ENCODE results near the gene SBF2.
"Not testable (repeated sequence)": the region's sequence is repeated elsewhere in the genome, so short reads cannot be mapped to it uniquely, and the experiment has no call there.

SBF2 gene

GRCh38 chr11:9953994-9954626 lies 339.9 kb downstream of the SBF2 start:
- DNase-seq (ENCODE audit: low read depth in 3 of 3), result no peak

DNA sequence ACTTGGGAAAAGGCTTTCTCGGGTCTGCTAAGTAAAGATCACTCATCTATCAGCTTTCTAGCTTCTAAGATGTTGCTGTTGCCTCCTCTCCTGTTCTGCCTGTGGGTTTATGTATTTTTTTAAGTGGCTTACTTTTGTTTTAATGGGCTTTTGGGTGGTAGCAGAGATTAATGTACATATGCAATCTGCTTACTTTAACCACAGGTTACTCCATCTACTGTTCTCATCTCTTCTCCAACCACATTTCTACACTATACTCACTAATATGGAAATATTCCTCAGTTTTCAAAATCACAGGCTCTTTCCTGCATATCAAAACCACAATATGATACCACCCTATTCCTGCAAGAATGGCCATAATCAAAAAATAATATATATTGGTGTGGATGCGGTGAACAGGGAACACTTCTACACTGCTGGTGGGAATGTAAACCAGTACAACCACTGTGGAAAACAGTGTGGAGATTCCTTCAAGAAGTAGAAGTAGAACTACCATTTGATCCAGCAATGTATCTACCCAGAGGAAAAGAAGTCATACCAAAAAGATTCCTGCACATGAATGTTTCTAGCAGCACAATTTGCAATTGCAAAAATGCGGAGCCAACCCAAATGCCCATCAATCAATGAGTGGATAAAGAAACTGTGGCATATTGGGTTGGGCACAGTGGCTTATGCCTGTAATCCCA lies 341.4 kb downstream of the SBF2 start:
- no peak for DNase-seq (ENCODE audit: low read depth in 3 of 3)

GRCh38 chr11:9951807-9952206 lies 342.2 kb downstream of the SBF2 start:
- no peak for DNase-seq (ENCODE audit: low read depth in 3 of 3)

GRCh38 chr11:9950462-9950861 lies 343.6 kb downstream of the SBF2 start:
- no peak for DNase-seq (ENCODE audit: low read depth in 3 of 3)

GRCh38 chr11:9947231-9947864 lies 346.7 kb downstream of the SBF2 start:
- DNase-seq (ENCODE audit: low read depth in 3 of 3), result no peak

DNA sequence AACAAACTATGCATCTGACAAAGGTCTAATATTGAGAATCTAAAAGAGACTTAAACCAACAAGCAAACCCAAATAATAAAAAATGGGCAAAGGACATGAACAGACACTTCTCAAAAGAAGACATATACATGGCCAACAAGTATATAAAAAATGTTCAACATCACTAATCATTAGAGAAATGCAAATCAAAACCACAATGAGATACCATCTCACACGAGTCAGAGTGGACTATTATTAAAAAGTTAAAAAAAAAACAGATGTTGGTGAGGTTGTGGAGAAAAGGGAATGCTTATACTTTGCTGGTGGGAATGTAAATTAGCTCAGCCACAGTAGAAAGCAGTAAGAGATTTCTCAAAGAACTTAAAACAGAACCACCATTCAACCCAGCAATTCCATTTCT lies 348.3 kb downstream of the SBF2 start:
- DNase-seq (ENCODE audit: low read depth in 3 of 3), result not testable (repeated sequence)

DNA sequence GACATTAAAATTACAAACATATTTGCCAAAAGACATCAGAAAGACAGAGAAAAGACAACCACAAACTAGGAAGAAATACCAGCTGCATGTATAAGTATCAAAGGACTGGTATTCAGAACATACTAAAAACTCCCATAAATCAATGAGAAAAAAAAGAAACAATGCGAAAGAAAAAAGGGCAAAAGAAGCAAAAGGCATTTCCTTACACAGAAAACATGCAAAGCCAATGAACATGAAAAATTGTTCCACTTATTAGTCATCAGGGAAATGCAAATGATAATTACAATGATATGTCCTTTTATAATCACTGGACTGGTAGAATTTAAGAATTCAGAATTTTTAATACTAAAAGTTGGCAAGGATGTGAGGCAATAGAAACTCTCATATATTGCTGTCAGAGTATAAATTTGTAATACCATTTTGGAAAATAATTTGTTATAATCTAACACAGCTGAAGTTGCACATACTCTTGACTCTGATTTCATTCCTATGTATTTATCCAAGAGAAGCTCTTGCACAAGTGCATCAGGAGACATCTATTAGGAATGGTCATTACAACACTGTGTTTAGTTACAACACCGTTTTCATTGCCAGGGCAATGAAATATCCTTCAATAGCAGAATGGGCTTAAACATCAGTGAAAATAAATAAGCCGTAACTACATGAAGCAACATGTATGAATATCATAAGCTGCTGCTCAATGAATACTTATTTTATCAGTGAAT lies 350.5 kb downstream of the SBF2 start:
- no peak for DNase-seq (ENCODE audit: low read depth in 3 of 3)

- no peak for DNase-seq (ENCODE audit: low read depth in 3 of 3)
Measured at GRCh38 chr11:9941991-9942390, 352.0 kb downstream of the SBF2 start.

DNA sequence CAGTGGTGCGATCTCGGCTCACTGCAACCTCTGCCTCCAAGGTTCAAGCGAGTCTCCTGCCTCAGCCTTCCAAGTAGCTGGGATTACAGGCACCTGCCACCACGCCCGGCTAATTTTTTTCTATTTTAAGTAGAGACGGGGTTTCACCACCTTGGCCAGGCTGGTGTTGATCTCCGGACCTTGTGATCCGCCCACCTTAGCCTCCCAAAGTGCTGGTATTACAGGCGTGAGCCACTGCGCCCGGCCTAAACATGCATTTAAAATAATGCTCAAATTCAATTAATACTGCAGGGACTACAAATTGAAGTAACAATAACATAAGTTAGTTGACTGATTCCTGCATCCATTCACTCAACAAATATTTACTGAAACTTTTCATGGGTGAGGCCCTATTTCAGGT lies 354.9 kb downstream of the SBF2 start:
- DNase-seq (ENCODE audit: low read depth in 3 of 3), result not testable (repeated sequence)

DNA sequence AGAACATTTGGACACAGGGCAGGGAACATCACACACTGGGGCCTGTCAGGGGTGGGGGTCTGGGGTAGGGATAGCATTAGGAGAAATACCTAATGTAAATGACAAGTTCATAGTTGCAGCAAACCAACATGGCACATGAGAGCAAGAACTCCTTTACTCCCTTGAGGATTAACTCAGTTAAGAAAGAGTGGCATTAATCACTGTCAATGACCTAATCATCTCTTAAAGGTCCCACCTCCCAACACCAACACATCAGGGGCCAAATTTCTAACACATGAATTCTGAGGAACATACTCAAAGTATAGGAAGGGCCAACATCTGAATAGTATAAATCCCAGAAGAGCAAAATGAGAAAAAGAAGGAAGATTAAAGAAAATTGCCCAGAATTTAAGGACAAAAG lies 357.3 kb downstream of the SBF2 start:
- no peak for DNase-seq (ENCODE audit: low read depth in 3 of 3)

GRCh38 chr11:9932843-9933242 lies 361.2 kb downstream of the SBF2 start:
- not testable (repeated sequence) for DNase-seq (ENCODE audit: low read depth in 3 of 3)

DNA sequence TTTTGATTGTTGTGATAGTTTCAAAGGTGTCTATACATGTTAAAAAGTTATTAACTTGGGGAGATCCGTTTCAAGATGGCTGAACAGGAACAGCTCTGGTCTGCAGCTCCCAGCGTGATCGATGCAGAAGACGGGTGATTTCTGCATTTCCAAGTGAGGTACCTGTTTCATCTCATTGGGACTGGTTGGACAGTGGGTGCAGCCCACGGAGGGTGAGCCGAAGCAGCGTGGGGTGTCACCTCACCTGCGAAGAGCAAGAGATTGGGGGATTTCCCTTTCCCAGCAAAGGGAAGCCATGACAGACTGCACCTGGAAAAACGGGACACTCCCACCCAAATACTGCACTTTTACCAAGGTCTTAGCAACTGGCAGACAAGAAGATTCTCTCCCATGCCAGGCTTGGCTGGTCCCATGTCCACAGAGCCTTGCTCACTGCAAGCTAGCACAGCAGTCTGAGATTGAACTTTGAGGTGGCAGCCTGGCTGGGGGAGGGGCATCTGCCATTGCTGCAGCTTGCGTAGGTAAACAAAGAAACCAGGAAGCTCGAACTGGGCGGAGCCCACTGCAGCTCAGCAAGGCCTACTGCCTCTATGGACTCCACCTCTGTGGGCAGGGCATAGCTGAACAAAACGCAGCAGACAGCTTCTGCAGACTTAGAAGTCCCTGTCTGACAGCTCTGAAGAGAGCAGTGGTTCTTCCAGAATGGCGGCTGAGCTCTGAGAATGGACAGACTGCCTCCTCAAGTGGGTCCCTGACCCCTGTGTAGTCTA lies 363.3 kb downstream of the SBF2 start:
- not testable (repeated sequence) for DNase-seq (ENCODE audit: low read depth in 3 of 3)

- no peak for DNase-seq (ENCODE audit: low read depth in 3 of 3)
Measured at GRCh38 chr11:9927670-9928069, 366.3 kb downstream of the SBF2 start.

- DNase-seq (ENCODE audit: low read depth in 3 of 3), result no peak
Measured at GRCh38 chr11:9923280-9923679, 370.7 kb downstream of the SBF2 start.

DNA sequence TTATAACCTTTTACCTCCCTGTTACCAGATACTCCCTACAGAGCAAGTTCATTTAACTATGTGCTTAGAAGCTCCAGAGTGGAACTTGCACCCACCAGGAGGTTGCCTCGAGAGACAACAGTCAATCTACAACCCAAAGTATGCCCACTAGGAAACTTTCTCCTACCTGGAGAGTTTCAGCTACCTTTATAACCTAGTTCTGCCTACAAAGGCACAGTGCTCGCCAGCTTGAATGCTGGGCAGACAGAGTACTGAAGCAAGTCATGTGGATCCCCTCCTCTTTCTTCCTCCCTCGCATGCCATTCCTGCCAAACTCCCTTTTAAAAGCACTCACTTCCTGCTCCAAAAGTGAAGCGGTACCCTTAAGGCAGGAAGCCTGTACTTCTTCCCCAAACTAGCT lies 371.2 kb downstream of the SBF2 start:
- no peak for DNase-seq (ENCODE audit: low read depth in 3 of 3)

DNA sequence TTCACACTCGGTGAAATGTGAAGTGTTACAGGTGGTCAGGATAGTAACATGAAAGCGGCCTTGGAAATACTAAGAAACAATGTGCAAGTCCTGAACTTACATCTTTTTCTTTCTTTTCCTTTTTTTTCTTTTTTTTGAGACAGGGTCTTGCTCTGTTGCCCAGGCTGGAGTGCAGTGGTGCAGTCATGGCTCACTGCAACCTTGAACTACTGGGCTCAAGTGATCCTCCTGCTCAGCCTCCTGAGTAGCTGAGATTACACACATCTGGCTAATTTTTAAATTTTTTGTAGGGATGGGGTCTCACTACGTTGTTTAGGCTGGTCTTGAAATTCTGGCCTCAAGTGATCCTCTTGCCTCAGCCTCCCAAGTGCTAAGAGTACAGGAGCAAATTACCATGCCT lies 377.5 kb downstream of the SBF2 start:
- DNase-seq (ENCODE audit: low read depth in 3 of 3), result no peak

DNA sequence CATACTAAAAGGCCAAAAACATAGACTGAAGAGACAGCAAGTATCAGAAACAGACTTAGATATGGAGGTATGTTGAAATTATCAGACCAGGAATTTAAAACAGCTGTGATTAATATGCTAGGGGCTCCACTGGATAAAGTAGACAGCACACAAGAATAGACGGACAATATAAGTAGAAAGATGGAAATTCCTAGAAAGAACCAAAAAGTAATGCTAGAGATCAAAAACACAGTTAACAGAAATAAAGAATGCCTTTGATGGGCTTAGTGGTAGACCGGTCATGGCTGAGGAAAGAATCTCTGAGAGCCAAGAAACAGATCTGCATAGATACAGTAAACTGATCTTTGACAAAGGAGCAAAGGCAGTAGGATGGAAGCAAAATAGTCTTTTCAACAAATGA lies 380.0 kb downstream of the SBF2 start:
- no peak for DNase-seq (ENCODE audit: low read depth in 3 of 3)

GRCh38 chr11:9905960-9906791 lies 387.8 kb downstream of the SBF2 start:
- no peak for DNase-seq (ENCODE audit: low read depth in 3 of 3)

- DNase-seq (ENCODE audit: low read depth in 3 of 3), result no peak
Measured at GRCh38 chr11:9905501-9905951, 388.5 kb downstream of the SBF2 start.

DNA sequence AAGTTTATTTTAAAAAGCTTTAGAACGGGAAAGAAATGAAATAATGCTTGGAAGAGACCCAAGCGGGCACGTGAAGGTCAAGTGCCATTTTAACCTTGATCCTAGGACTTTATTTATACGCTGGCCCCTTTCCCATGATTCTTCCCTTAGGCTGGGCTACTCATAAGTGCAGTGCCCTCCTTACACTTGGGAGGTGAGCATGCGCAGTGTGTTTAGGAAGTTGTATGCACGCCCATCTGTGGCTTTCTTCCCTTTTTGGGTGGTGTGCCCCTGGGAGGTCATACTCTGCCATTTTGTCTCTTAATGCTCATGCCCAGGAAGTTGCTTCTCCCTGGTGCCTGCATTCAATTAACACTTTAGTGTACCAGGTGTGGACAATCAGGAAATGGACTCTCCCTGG lies 390.4 kb downstream of the SBF2 start:
- no peak for DNase-seq (ENCODE audit: low read depth in 3 of 3)

DNA sequence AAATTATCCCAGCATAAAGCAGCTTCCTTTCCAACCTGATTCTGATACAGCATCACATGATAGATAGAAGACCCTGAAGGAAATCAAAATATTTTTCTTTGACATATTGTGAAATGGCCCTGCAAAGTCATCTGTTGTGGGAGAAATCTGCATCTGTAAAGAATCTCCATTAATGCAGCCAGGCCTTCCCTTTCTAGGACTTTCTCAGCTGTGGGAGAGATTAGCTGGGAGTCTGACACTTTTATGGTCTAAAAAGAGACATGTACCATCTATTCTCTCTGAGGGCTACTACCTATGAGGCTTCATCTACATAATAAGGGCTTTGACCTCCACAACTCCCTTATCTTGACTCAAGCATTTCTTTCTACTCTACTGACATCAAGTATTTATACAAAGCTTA lies 392.1 kb downstream of the SBF2 start:
- no peak for DNase-seq (ENCODE audit: low read depth in 3 of 3)
